HCT116 (cell line): ENCODE results near the gene TSPOAP1. TPM values are rescaled to one million over a fixed set of nuclear protein-coding genes. Genes with fewer than 3 reads are reported as not detected.

Source experiments
- ATAC-seq: fragments of 200-7000 bp; cut with Tn5 transposase; 2 replicates; pipeline ENCODE4 v1.9.1; 2020; ENCODE audit warnings: mild to moderate bottlenecking, moderate library complexity
- BruUV-seq: library from RNA; stranded (reverse); fragments of 400-500 nt; replicated peaks from 2 replicates; lab custom pipeline; 2021; lab: Mats Ljungman, UMichigan
- CTCF ChIA-PET: fragments of 300-600 bp; sonication (Branson Sonifier 250); formaldehyde crosslinking; loops from one replicate; lab custom pipeline; 2021; ENCODE audit warnings: antibody characterized with exemption; lab: Charles Lee
- POLR2A ChIA-PET: fragments of 300-600, 350-600 bp; sonication (Branson Sonifier 250); formaldehyde crosslinking; loops from one replicate; lab custom pipeline; 2021; ENCODE audit warnings: antibody characterized with exemption; lab: Charles Lee
- RAD21 ChIA-PET, 2 experiments: fragments of 300-600 bp; sonication (Branson Sonifier 250); formaldehyde crosslinking; loops; one replicate each; lab custom pipeline; 2023; ENCODE audit warnings: low total read pairs in 2 of 2; ENCODE audit not compliant: uncharacterized antibody in 2 of 2, unreplicated experiment in 2 of 2, low non-redundant PET in 1 of 2; lab: Charles Lee
- DNase-seq: peaks from one replicate; pipeline ENCODE4 v3.0.0-alpha.2; 2010; ENCODE audit warnings: low read depth, low spot score
- H2AFZ ChIP-seq: fragments of 200-600 bp; shearing (Covaris generic), sonication (generic); 2 replicates; pipeline ENCODE4 v1.6.1; 2017; ENCODE audit warnings: low read depth, mixed run types, mixed read lengths, antibody characterized with exemption, low read length; ENCODE audit not compliant: poor library complexity, severe bottlenecking
- H3K27ac ChIP-seq: 2 replicates; pipeline ENCODE4 v1.5.1; 2012; ENCODE audit warnings: low read depth, low read length
- H3K27me3 ChIP-seq: fragments of 200-600 bp; sonication (generic); 2 replicates; pipeline ENCODE4 v1.6.1; 2016; ENCODE audit warnings: mixed run types, low read length, mixed read lengths; ENCODE audit not compliant: insufficient read depth
- H3K36me3 ChIP-seq, 2 experiments: fragments of 200-500 bp in 1 of 2; fragments of 200-600 bp in 1 of 2; sonication (Bioruptor generic) in 1 of 2; sonication (generic) in 1 of 2; 2 replicates each; pipeline versions ENCODE4 v1.5.1 to v1.6.1; 2014 to 2016; ENCODE audit warnings: low read length in 2 of 2, inconsistent platforms in 1 of 2, mixed read lengths in 1 of 2, mixed run types in 1 of 2; ENCODE audit not compliant: insufficient read depth in 2 of 2, control insufficient read depth in 1 of 2
- H3K4me1 ChIP-seq, 2 experiments: fragments of 200-600 bp in 1 of 2; sonication (generic) in 1 of 2; 2 replicates each; pipeline versions ENCODE4 v1.5.1 to v1.6.1; 2012 to 2017; ENCODE audit warnings: low read length in 2 of 2, inconsistent platforms in 1 of 2, mild to moderate bottlenecking in 1 of 2, mixed read lengths in 1 of 2, mixed run types in 1 of 2, moderate library complexity in 1 of 2; ENCODE audit not compliant: insufficient read depth in 2 of 2, control insufficient read depth in 1 of 2
- H3K4me2 ChIP-seq: fragments of 200-600 bp; sonication (generic); 2 replicates; pipeline ENCODE4 v1.6.1; 2017; ENCODE audit warnings: mixed run types, low read length, mixed read lengths
- H3K4me3 ChIP-seq, 2 experiments: fragments of 200-600 bp in 1 of 2; sonication (generic) in 1 of 2; replicated peaks in 1 of 2; 2 replicates each; pipeline ENCODE4 v1.5.1; 2011 to 2016; ENCODE audit warnings: low read length in 2 of 2, control low read depth in 1 of 2, low read depth in 1 of 2, mild to moderate bottlenecking in 1 of 2, mixed read lengths in 1 of 2, mixed run types in 1 of 2
- H3K79me2 ChIP-seq: fragments of 200-600 bp; sonication (generic); 2 replicates; pipeline ENCODE4 v1.6.1; 2017; ENCODE audit warnings: mild to moderate bottlenecking, mixed run types, low read length, moderate library complexity, mixed read lengths; ENCODE audit not compliant: insufficient read depth
- H3K9ac ChIP-seq: fragments of 200-600 bp; sonication (generic); 2 replicates; pipeline ENCODE4 v1.6.1; 2016; ENCODE audit warnings: low read length, mixed read lengths
- H3K9me2 ChIP-seq: fragments of 200-600 bp; sonication (generic), shearing (Covaris generic); 2 replicates; pipeline ENCODE4 v1.6.1; 2017; ENCODE audit warnings: mixed run types, mild to moderate bottlenecking, moderate library complexity; ENCODE audit not compliant: insufficient read depth
- H3K9me3 ChIP-seq, 2 experiments: fragments of 200-500 bp in 1 of 2; fragments of 200-600 bp in 1 of 2; sonication (Bioruptor generic) in 1 of 2; sonication (generic) in 1 of 2; 2 replicates each; pipeline ENCODE4 v1.6.1; 2014 to 2017; ENCODE audit warnings: low read length in 2 of 2, mixed read lengths in 2 of 2, inconsistent platforms in 1 of 2, low read depth in 1 of 2, mild to moderate bottlenecking in 1 of 2, mixed run types in 1 of 2, moderate library complexity in 1 of 2; ENCODE audit not compliant: control insufficient read depth in 1 of 2, insufficient read depth in 1 of 2
- H4K20me1 ChIP-seq: fragments of 200-600 bp; sonication (generic), shearing (Covaris generic); 2 replicates; pipeline ENCODE4 v1.6.1; 2017; ENCODE audit warnings: mixed run types, mild to moderate bottlenecking, moderate library complexity; ENCODE audit not compliant: insufficient read depth
- ATF3 ChIP-seq: IDR thresholded peaks from 2 replicates; pipeline ENCODE4 v1.6.1; 2012
- CBX3 ChIP-seq: IDR thresholded peaks from 2 replicates; pipeline ENCODE4 v1.6.1; 2012; ENCODE audit warnings: low read depth
- CEBPB ChIP-seq: IDR thresholded peaks from 2 replicates; pipeline ENCODE4 v1.6.1; 2012; ENCODE audit warnings: low read depth
- CTCF ChIP-seq, 3 experiments: fragments of 200-600 bp in 1 of 3; sonication (generic) in 1 of 3; IDR thresholded peaks in 2 of 3; conservative IDR thresholded peaks in 1 of 3; 2 replicates each; pipeline ENCODE4 v1.5.1; 2012 to 2017; ENCODE audit warnings: low read depth in 2 of 3, low read length in 2 of 3, antibody characterized with exemption in 1 of 3, borderline replicate concordance in 1 of 3, control low read depth in 1 of 3, mild to moderate bottlenecking in 1 of 3, mixed read lengths in 1 of 3, mixed run types in 1 of 3, moderate library complexity in 1 of 3; ENCODE audit not compliant: insufficient read depth in 1 of 3
- ELF1 ChIP-seq: IDR thresholded peaks from 2 replicates; pipeline ENCODE4 v1.6.1; 2012; ENCODE audit warnings: low read depth, borderline replicate concordance
- EZH2 ChIP-seq: fragments of 200-600 bp; sonication (generic); IDR thresholded peaks from 2 replicates; pipeline ENCODE4 v1.6.1; 2017; ENCODE audit warnings: antibody characterized with exemption, mixed run types
- EZH2phosphoT487 ChIP-seq: fragments of 200-600 bp; IDR thresholded peaks from 2 replicates; pipeline ENCODE4 v1.6.1; 2018; ENCODE audit warnings: antibody characterized with exemption, borderline replicate concordance
- FOSL1 ChIP-seq: IDR thresholded peaks from 2 replicates; pipeline ENCODE4 v1.6.1; 2012; ENCODE audit warnings: low read depth
- JUND ChIP-seq: IDR thresholded peaks from 2 replicates; pipeline ENCODE4 v1.6.1; 2012
- MAX ChIP-seq: IDR thresholded peaks from 2 replicates; pipeline ENCODE4 v1.6.1; 2012
- RAD21 ChIP-seq: IDR thresholded peaks from 2 replicates; pipeline ENCODE4 v1.6.1; 2012; ENCODE audit warnings: low read depth, mild to moderate bottlenecking
- SIN3A ChIP-seq: IDR thresholded peaks from 2 replicates; pipeline ENCODE4 v1.6.1; 2012; ENCODE audit warnings: low read depth
- SP1 ChIP-seq: IDR thresholded peaks from 2 replicates; pipeline ENCODE4 v1.6.1; 2012; ENCODE audit warnings: low read depth
- SRF ChIP-seq: IDR thresholded peaks from 2 replicates; pipeline ENCODE4 v1.6.1; 2012; ENCODE audit warnings: low read depth
- ZFX ChIP-seq: fragments of 450-650 bp; IDR thresholded peaks from 2 replicates; pipeline ENCODE4 v1.6.1; 2017
- ZNF274 ChIP-seq: fragments of 200-500 bp; sonication (Bioruptor generic); IDR thresholded peaks from 2 replicates; pipeline ENCODE4 v1.6.1; 2014; ENCODE audit warnings: mild to moderate bottlenecking, low read depth, low read length, inconsistent platforms
- intact Hi-C: fragments of 100-400 bp; cut with micrococcal nuclease; formaldehyde crosslinking; loops from 2 replicates; pipeline ENCODE4 v1.10.0; 2022
- total RNA-seq: library from RNA; stranded (reverse); gene quantifications from one replicate; pipeline ENCODE4 v1.2.1, GENCODE V29; 2021; ENCODE audit not compliant: unreplicated experiment

Gene TSPOAP1
- total RNA-seq, 1 experiment from 2014 or later = 0.27 TPM

- H3K27me3 ChIP-seq = no peaks in the 10 kb centered on the region
- no peaks in the 10 kb centered on the region for H3K79me2 ChIP-seq
- H3K9me2 ChIP-seq = no peaks in the 10 kb centered on the region
- ChIA-PET CTCF (interaction anchor here (0.8 to 2.4 kb wide), 2 partner anchors 19 to 23 kb away, joined by 3 to 7 read pairs; no protein-coding TSS in a partner anchor), POLR2A (no interaction called here), RAD21 (no interaction called here)
- H3K4me2 ChIP-seq = no peak overlapping the region
- TF ChIP-seq JUND (no peak), ZNF274 (no peak), CBX3 (no peak), EZH2phosphoT487 (no peak), ZFX (no peak), SRF (no peak), EZH2 (no peak), ELF1 (no peak)
- H3K27ac ChIP-seq = peak overlapping the region; percentile 5; the same call in 1 of the 2 replicates
- intact Hi-C loops = no loop called here
- H3K9me3 ChIP-seq = no peaks in the 10 kb centered on the region
- H3K4me3 ChIP-seq = no peak overlapping the region
- H3K36me3 ChIP-seq = no peaks in the 10 kb centered on the region
- DNase-seq (no peak), ATAC-seq (no peak)
- H2AFZ ChIP-seq = no peak overlapping the region
- peaks cover 17 to 53% of the 10 kb centered on the region in 2 experiments for H3K4me1 ChIP-seq
- no peaks in the 10 kb centered on the region for H4K20me1 ChIP-seq
- H3K9ac ChIP-seq = no peak overlapping the region
- no TSS peak for BruUV-seq
These were observed 7.3 kb upstream of the TSPOAP1 start for GRCh38 chr17:58335779-58336455.

GRCh38 chr17:58335061-58335731 lies 6.6 kb upstream of the TSPOAP1 start:
- no peak for ATAC-seq
- Histone ChIP-seq H3K27me3 (no peaks in the 10 kb centered on the region), H3K9ac (no peak overlapping the region), H3K27ac (no peak overlapping the region; the same call in 1 of the 2 replicates), H2AFZ (no peak overlapping the region), H3K4me3 (no peak overlapping the region), H3K9me2 (no peaks in the 10 kb centered on the region), H3K4me1 (peaks cover 17 to 53% of the 10 kb centered on the region in 2 experiments), H3K36me3 (no peaks in the 10 kb centered on the region), H3K79me2 (no peaks in the 10 kb centered on the region), H4K20me1 (no peaks in the 10 kb centered on the region), H3K9me3 (no peaks in the 10 kb centered on the region), H3K4me2 (no peak overlapping the region)
- CTCF ChIA-PET = interaction anchor here (2.4 kb wide), 1 partner anchor 18 kb away, joined by 7 read pairs; no protein-coding TSS in a partner anchor
- intact Hi-C loops = no loop called here
- RAD21 ChIA-PET = no interaction called here
- no TSS peak for BruUV-seq
- POLR2A ChIA-PET = interaction anchor here (1.3 kb wide), 1 partner anchor 17 kb away, joined by 6 read pairs; the partner anchor contains the start of gene SUPT4H1
- DNase-seq = no peak
- TF ChIP-seq MAX (no peak), SP1 (no peak), SIN3A (no peak), ELF1 (no peak), SRF (no peak), RAD21 (no peak), ZNF274 (no peak), FOSL1 (no peak), ATF3 (no peak), EZH2phosphoT487 (no peak), EZH2 (no peak), JUND (no peak), CTCF (IDR thresholded peaks at IDR 0.05 in 2 of 3, conservative IDR thresholded peaks at IDR 0.05 in 1 of 3; ENCODE audit: borderline replicate concordance in 1 of 3, insufficient read depth in 1 of 3, low read depth in 2 of 3, low read length in 2 of 3) (no peak), CBX3 (no peak), CEBPB (no peak)
